HG03175 (cell line): ENCODE results near the gene TMEM271.

Source experiments
- ATAC-seq: cut with Tn5 transposase; IDR thresholded peaks from one replicate; pipeline ENCODE4 v1.9.1; 2021; ENCODE audit warnings: mild to moderate bottlenecking, moderate library complexity; ENCODE audit not compliant: unreplicated experiment

The TMEM271 gene, protein sequence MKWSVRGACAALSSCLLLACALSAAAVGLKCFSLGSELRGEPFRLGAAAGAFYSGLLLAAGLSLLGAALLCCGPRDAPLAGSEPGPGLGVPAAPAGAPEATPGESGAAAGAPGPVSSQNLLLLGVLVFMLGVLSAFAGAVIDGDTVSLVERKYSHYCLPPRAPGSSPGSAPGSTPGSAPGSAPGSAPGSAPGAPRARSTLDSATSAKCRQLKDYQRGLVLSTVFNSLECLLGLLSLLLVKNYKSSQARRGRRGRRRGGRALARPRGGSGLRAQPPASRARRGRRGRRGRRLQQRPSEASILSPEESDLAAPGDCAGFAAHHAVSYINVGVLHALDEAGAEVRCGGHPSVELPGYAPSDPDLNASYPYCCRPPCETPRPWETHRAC

DNA sequence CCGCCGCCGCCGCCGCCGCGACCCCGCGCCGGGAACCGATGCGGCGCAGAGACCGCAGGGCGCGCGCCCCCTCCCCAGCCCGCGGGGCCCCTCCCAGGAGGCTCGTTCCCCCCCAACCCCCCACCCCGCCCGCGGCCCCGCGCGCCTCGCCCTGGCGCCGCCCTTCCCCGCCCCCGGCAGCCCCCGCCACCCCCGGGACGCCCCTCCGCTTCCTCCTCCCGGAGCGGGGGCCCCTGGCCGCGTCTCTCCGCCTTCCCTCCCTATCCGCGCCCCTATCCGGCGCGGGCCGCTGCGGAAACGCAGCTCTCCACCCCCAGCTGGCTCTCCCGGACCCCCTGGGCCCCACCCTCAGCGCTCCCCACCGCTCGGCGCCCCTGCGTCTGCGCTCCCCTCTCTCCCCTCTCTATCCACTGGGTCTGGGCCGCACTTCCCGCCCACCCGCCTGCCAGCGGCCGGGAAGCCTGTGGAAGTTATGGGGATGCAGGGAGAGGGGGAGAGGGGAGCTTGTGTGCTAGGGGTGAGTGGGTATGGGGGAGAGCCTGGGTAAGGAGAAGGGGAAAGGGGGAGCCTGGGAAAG, at the start of gene TMEM271:
Gene TMEM271 (minus strand): TSS at position 51 of the 577 bp plus-strand sequence. CDS start 233 bp downstream, outside the sequence.
- no peak for ATAC-seq

DNA sequence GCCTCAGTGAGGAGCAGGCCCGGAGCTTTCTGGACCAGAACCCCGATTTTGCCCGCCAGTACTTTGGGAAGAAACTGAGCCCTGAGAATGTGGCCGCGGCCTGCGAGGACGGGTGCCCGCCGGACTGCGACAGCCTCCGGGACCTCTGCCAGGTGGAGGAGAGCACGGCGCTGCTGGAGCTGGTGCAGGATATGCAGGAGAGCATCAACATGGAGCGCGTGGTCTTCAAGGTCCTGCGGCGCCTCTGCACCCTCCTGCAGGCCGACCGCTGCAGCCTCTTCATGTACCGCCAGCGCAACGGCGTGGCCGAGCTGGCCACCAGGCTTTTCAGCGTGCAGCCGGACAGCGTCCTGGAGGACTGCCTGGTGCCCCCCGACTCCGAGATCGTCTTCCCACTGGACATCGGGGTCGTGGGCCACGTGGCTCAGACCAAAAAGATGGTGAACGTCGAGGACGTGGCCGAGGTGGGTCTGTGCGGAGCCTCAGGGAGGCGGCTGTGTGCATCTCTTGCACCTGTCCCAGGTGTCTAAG, 49.6 kb upstream of the TMEM271 start:
- no peak for ATAC-seq

DNA sequence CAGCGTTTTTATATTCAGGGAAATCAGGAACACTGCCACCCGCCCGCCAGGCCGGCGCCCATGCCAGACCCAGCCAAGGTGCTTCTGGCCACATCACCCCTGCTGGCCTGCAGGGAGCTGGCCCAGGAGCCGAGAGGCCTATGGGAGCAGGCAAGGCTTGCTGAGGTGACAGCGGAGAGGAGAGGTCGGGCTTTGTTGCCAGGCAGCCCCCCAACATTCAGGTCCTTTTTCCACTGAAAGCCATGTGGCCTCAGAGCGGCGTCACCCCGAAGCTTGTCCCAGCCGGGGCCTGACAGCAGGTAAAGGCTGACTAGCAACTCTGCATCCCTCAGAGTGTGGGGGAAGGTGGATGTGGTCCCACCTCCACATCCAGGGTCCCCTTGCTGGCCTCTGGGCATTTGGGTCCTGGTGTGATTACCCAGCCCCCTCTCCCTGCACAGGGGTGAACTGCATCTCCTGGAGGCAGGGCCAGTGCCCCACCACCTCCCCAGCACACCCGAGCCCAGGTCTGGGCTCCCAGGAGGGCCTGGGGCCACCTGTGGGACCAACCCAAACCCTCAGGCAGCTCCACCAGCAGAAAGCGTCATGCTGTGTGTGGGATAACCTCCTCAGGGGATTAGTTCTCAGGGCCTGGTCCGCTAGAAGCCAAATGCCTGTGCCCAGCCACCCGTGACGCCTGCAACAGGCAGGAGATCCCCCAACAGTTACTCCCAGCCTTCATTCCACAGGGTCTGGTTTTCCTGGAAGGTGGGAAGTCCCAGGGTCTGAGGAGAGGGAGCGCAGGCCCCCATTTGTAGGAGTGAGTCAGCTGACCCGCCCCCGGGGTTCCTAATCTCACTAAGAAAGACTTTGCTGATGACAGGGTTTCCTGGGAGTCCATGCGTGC, 48.9 kb upstream of the TMEM271 start, which contains the start of gene PDE6B:
Gene PDE6B (plus strand): TSS at position 869 of the 886 bp plus-strand sequence. CDS start 54 bp downstream, outside the sequence.
- ATAC-seq: no peak

DNA sequence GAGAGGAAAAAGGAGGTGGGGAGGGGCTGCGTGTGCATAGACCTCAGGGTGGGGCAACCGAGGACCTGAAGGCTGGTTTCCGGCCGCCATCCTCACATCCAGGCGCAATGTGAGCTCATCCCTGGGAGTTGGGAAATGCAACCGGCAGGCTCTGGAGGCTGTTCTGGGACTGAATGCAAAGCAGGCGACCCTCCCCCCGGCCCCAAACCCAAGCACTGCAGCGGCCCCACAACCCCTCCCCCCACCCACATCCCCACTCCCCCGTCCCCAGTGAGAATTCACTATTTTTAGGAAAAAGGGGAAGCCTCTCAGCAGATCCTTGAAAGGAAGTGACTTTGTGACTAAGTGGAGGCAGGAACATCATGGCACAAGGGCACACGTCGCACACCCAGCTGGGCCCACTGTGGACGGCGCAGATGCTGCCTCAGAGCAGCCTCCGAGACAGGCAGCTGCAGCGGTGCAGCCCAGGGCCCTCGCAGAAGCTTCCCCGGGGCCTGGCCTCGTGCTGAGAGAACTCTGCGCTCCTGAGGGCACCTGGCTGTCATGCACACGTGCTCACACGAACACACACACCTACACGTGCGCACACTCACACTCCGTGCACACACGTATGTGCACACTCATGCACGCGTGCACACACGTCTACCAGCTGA, 47.9 kb upstream of the TMEM271 start:
- no peak for ATAC-seq

DNA sequence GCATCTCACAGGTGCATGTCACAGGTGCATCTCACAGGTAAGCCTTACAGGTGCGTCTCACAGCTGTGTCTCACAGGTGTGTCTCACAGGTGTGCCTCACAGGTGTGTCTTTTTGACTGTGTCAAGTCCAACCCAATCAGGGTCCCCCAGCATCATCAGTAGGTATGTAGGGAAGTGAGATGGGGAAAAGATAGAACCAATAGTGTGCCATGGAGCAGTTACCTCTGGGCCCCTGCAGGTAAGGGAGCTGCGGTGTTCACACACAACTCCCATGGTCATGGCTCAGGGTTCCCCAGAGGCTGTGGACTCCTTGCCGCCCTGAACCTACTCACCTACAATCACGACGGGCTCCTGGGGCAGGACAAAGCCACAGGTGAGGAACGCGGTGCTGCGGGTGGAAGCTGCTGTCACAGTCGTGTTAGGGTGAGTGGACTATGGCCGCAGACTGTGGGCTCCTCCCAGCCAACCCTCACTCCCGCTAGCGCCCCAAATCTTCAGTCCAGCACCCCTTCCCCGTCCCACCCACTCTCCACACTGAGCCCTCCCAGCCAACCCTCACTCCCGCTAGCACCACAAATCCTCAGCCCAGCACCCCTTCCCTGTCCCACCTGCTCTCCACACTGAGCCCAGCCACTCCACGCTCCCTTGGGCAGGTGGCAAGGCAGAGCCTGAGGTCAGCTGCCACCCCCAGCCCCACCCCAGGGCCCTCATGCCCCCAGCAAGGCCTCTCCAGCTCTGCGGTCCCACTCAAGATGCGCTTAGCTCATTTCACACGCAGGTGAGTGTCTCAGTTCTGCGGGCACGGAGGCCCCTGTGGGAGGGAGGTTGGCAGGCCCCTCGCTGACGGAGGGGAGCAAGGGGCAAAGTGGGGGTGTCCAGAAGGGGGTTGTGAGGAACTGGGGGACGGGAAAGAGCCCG, 47.2 kb upstream of the TMEM271 start:
- no peak for ATAC-seq

DNA sequence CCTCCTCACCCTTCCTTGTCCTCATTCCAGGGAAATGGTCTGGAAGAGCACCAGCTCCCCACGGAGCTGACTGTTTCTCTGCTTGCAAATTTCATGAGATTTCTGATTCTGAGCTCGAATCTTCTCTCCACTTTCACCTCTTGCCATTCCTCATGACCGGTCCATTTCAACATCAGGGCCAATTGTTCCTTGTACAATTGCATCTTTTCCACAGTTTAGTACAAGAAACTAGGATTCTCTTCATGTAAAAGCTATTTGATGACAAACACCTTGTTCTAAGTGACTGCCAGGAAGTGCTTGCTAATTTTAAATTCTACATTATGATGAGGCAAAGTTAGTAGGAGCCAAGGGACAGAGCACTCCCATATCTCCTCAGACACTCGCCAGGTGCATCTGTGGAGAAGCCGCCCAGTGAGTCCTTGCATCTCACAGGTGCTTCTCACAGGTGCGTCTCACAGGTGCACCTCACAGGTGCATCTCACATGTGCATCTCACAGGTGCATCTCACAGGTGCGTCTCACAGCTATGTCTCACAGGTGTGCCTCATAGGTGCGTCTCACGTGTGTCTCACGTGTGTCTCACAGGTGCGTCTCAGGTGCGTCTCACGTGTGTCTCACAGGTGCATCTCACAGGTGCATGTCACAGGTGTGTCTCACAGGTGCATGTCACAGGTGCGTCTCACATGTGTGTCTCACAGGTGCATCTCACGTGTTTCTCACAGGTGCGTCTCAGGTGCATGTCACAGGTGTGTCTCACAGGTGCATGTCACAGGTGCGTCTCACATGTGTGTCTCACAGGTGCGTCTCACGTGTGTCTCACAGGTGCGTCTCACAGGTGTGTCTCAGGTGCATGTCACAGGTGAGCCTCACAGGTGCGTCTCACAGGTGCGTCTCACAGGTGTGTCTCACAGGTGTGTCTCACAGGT, 46.2 kb upstream of the TMEM271 start:
- no peak for ATAC-seq

DNA sequence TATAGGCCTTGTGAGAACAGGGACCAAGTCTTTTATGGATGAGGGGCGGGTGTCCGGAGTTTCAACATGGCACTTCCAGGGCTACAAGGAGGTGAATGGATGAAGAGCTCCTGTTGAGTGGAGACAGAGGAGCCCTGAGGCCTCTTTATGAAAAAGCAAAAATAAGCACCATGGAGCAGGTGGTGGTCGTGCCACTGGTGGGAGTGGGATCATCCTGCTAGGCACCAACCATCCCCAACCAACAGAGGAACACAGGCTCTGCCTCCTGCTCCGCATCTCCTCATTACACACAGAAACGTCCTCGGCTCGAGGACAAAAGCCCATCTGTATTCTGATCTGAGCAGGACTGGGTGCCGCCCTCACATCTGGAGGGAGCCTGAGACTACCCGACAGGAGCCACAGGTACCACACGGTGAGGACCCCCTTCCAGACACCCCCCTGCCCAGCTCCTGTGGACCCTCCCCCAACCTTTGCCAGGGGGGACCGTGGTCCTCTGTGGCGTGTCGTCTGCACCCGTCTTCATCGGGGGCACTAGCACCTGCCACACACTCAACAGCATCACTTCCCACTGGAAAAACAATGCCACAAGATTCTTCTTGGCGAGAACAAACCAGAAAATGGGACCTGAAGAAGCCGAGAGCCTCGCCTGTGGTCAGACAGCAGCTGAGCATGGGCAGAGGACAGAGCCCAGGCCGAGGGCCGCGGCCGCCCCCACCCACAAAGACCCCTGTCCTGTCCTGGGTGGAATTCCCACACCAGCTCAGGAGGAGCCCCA, 45.4 kb upstream of the TMEM271 start:
- no peak for ATAC-seq

- no peak for ATAC-seq
Measured at GRCh38 chr4:620851-621261, 44.8 kb upstream of the TMEM271 start.

DNA sequence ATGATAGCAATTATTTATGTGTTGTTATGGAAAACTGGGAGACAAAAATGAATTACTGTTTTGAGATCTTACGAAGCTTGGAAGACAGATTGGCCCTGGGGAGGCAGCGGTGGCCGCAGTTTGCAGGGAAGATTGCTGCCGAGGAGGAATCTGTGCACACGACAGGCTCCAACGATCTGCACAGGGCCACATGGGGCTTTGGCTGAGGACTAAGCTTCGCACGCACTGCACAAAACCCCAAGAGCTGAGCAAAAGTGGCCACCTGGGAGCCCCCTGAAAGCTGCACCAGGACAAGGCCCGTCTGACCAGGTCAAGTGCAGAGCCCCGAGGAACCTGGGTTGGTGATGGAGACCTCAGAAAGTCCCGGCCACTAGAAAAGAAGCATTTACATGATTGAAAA, 44.1 kb upstream of the TMEM271 start:
- no peak for ATAC-seq

DNA sequence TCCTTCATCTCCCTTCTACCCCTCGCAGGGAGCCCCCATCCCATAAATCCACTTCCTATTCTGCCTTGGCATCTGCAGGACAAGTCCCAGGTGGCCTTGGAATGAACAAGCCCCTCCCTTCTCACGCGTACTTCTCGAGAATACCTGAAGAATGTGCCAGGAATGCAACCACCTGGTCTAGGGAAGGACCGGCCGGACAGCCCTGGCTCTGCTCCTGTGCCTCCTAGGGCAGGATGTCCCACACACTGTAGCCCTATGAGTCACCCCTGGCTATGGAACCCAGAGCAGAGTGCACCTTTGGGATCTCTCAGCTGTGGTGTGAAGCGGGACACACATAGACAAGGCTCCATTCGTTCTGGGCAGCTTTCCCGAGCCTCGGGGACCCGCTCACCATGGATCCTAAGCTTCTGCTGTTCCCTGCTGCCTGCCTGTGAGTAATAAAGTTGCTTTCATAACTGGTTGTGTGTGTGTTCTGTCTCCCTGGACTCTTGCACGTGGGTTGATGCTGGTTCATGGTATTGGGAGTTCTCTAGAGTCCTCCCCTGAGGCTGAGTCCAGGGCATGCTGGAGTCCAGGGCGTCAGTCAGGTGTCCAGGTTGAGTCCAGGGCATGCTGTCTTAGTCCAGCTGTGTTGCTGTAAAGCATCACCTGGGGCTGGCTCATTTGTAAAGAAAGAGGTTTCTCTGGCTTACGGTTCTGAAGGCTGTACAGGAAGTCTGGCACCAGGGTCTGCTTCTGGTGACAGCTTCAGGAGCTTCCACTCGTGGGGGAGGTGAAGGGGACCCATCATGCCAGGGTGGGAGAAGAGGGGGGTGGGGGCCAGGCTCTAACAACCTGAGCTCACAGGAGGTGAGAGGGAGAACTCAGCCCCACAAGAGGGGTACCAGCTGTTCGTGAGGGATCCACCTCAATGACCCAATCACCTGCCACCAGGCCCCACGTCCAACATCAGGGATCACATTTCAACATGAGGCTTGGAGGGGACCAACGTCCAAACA, 41.8 kb upstream of the TMEM271 start:
- no peak for ATAC-seq

DNA sequence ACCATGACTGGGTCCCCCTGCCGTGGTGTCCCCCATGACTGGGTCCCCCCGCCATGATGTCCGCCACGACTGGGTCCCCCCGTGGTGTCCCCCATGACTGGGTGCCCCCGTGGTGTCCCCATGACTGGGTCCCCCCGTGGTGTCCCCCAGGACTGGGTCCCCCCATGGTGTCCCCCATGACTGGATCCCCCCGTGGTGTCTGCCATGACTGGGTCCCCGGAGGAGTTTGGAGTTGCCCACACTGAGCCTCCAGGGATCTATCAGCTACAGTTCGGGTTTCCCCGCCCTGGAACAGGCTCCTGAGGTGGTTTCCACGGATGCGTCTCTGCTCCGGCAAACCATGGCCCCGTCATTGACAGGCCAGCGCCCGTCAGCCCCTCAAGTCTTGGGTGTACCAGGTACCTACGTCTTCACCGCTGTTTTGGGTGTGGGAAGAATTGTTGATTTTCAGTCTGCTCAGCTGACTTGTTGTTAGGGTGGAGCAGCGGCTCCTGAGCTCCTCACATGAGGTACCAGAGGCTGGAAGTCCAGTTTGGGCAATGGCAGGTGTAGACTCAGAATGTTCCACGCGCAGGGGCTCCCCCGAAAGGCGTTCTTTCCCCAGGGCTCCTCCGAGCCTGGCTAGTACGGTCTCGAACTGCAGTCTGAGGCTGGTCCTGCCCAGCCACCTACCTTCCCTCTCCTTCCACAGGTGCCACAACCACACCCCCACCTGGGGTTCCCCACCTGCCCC, 41.0 kb upstream of the TMEM271 start:
- ATAC-seq: no peak

DNA sequence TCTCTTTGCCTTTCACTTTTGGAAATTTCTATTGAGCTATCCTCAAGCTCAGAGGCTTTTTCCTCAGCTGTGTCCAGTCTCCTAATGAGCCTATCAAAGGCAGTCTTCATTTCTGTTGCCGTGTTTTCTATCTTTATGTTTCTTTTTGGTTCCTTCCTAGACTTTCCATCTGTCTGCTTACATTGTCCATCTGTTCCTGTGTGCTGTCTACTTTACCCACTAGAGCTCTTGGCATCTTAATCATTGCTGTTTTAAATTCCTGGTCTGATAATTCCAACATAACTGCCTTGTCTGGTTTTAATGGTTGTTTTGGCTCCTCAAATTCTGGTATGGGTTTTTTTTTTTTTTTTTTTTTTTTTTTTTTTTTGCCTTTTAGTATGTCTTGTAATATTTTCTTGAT, 40.0 kb upstream of the TMEM271 start:
- ATAC-seq: no peak

- ATAC-seq: no peak
Measured at GRCh38 chr4:613126-613525, 37.0 kb upstream of the TMEM271 start.

DNA sequence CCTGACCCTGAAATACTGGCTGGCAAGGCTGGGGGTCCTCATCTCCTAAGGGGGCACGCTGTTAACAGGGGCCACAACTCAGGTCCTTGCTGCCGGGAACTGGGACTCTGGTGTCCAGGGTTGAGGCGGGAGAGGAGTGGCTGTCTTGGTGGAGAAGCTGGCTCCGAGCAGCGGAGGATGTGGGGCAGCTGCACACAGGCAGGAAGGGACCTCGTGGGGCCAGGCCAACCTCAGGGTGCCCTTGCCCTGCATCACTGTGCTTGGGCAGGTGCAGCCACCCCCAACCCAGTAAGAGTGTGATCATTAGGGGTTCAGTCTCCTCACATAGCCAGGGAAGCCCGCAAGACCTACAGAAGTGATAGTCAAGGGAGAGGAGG, 36.6 kb upstream of the TMEM271 start:
- ATAC-seq: no peak

DNA sequence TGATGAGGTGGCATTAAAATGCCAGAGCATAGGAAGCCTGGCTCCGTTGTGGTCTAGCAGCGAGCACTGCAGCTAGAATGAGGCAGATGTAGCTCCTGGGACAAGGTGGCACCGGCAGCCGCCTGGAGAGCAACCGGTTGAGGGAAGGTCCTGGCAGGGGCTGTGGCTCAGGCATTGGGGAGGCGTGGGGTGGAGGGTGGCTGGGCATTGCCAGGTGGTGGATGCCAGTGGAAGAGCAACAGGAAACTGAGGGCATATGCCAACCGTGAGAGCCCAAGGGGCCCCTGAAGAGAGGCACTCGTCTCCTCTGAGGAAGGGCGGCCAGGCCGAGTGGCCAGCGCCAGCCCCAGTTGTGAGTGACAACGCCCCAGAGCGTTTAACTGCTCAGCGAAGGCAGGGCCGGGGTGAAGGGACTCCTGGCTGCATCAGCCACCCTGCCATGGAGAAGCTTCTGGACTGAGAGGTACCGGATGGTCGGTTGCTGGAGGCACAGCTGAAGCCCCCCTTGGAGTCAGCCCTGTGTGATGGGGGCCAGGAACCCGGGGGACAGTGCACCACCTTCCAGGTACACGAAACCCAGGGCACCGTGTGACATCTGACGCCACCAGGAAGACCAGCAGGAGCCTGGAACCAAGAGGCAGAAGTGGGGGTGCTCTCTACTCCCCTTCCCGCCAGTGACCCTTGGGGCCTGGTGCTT, 36.1 kb upstream of the TMEM271 start:
- no peak for ATAC-seq
